ENCODE data around the gene OR4D9.
"Not testable (repeated sequence)": the region's sequence is repeated elsewhere in the genome, so short reads cannot be mapped to it uniquely, and the experiment has no call there.

Gene OR4D9

GRCh38 chr11:59510941-59511589 is at the start of gene OR4D9:
Gene OR4D9 (plus strand): TSS chr11:59511539. CDS start chr11:59514913, 3,374 bp downstream.
- no peak for DNase-seq

- DNase-seq: no peak
Observed at GRCh38 chr11:59463190-59463641, 48.1 kb upstream of the OR4D9 start.

GRCh38 chr11:59473015-59473414 is 38.3 kb upstream of the OR4D9 start, which contains the start of gene OR4D10:
Gene OR4D10 (plus strand): TSS chr11:59473315. CDS start chr11:59477430, 4,115 bp downstream.
- no peak for DNase-seq

GRCh38 chr11:59475176-59475575 is 36.2 kb upstream of the OR4D9 start:
- DNase-seq: no peak

- DNase-seq: no peak
Observed at GRCh38 chr11:59479906-59480305, 31.4 kb upstream of the OR4D9 start.

GRCh38 chr11:59480359-59480758 is 31.0 kb upstream of the OR4D9 start:
- DNase-seq: no peak

GRCh38 chr11:59501931-59502330 is 9.4 kb upstream of the OR4D9 start:
- no peak for DNase-seq

- no peak for DNase-seq
Observed at GRCh38 chr11:59503276-59503675, 8.1 kb upstream of the OR4D9 start, which contains the start of gene OR4D11. Gene OR4D11 (plus strand): TSS chr11:59503576. CDS start chr11:59503576, 0 bp downstream.

GRCh38 chr11:59511675-59512074 is 336 bp downstream of the OR4D9 start:
- DNase-seq: no peak

GRCh38 chr11:59520139-59520538 is 8.8 kb downstream of the OR4D9 start:
- DNase-seq: not testable (repeated sequence)

GRCh38 chr11:59520741-59521140 is 9.4 kb downstream of the OR4D9 start:
- DNase-seq: no peak

- DNase-seq: no peak
Observed at GRCh38 chr11:59523541-59523940, 12.2 kb downstream of the OR4D9 start.

- no peak for DNase-seq
Observed at GRCh38 chr11:59528711-59529110, 17.4 kb downstream of the OR4D9 start.

- DNase-seq: no peak
Observed at GRCh38 chr11:59532620-59533019, 21.3 kb downstream of the OR4D9 start.

GRCh38 chr11:59534676-59535075 is 23.3 kb downstream of the OR4D9 start:
- no peak for DNase-seq

- DNase-seq: no peak
Observed at GRCh38 chr11:59542142-59542810, 30.9 kb downstream of the OR4D9 start.

GRCh38 chr11:59543713-59544112 is 32.4 kb downstream of the OR4D9 start:
- DNase-seq: not testable (repeated sequence)

GRCh38 chr11:59544869-59545178 is 33.5 kb downstream of the OR4D9 start:
- DNase-seq: no peak

- DNase-seq: no peak
Observed at GRCh38 chr11:59545179-59546020, 34.1 kb downstream of the OR4D9 start.

- DNase-seq: not testable (repeated sequence)
Observed at GRCh38 chr11:59547605-59548308, 36.4 kb downstream of the OR4D9 start.

GRCh38 chr11:59548309-59548656 is 36.9 kb downstream of the OR4D9 start:
- DNase-seq: no peak

GRCh38 chr11:59550368-59550841 is 39.1 kb downstream of the OR4D9 start:
- peak; percentile 86 for DNase-seq
